GM19324 (cell line): ENCODE data around the gene IFNA4.
"Not testable (repeated sequence)": the region's sequence is repeated elsewhere in the genome, so short reads cannot be mapped to it uniquely, and the experiment has no call there.

ENCODE experiments used
- ATAC-seq: cut with Tn5 transposase; IDR thresholded peaks from one replicate; pipeline ENCODE4 v1.9.1; 2021; ENCODE audit warnings: mild to moderate bottlenecking, moderate library complexity; ENCODE audit not compliant: unreplicated experiment, low FRiP score

IFNA4 gene

DNA sequence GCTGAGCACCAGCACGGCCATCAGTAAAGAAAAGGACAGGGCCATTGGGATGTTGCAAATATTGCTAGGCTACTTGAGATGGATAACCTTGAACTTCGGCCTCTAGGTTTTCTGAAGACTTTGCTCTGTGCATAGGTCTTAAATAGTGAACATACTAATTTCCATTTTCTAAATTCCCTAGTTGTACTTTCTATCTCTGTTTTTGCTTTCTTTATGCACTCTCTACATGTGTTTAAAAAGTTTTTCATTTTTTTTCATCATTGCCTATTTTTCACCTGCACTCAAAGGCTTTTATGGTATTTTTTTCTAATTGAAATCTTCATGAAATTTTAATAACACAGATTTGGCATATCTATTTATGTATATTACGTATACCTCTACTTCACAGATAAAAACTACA is at the start of gene IFNA4:
TSS of gene IFNA4 (minus strand) at position 101 of the 400 bp plus-strand sequence. CDS start at position 45, 56 bp downstream.
- ATAC-seq, result not testable (repeated sequence)

DNA sequence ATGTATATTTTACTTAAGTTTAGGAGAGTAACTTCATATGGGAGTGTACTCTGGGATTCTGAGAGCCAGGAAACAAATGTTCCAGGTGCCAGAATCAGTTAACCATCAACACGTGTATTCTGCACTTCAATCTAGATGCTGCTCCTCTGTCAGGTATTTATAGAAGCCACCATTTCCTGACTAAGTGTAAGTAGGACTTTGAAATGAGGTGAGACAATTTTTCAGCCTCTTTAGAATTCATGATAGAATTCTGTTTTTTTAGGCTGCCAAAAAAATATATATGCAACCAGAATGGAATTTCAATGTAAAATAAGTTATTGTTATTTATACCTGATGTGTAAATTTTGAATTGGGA is 49.0 kb upstream of the IFNA4 start:
- peak; percentile 16 for ATAC-seq

DNA sequence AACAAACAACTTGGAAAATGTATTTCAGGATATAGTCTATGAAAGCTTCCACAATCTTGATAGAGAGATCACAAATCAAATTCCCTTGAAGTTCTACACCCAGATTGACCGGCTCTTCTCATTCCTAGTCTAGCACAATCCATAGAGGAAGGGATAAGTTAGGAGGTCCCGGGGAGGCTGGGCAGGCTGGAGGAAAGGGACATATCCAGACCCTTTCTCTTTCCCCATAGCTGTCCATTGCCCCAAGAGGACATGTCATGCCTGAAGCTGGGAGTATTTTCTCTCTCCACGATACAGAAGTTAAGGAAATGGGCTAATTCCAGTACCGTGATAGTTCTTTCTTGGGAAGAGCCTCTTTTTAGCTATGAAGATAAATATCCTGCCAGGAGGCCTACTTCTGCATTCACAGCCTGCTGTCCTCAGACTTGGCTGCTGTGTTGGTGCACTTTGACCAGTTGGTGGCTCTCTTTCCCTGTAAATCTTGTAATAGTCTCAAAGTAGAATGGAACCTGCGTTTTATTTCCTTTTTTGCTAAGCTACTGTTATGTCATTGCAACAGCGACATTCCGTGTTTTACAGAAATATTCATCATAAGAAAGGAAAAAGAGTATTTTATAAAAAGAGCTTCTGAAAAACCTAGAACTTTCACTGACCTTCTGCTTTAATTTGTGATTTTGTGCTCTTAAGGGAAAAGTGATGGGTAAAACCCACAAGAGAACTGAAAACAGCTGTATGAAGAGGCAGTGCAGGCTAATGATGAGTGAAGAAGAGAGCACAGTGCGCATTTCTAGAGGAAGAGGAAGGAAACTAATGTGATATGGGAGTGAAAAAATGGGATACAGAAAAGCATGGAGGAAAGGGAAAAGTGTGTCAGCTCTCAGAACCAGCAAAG is 48.3 kb upstream of the IFNA4 start:
- peak; percentile 77 for ATAC-seq

DNA sequence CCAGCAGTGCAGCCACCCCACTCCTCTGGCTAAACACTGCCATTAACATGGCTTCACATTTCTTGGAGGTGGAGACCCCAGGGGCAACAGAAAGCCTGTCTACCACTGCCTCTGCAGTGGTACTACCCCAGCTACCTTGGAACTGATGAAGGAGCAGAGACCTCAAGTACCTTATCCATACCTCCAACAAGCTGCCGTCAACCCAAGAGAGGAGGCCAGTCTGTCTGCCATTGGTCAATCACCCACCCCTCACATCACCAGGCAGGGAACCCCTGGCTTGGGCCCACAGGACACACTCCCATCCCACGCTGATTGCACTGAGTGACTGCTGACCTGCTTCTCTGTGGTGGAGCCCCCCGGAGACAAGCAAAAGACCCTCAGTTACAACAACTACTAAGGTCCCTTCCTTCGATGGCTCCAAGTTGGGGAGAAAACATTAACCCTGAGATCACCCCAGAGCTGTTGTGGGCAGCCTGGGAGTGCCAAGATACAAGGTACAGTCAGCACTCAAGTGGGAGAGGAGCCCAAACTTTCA is 46.8 kb upstream of the IFNA4 start:
- ATAC-seq, result no peak

DNA sequence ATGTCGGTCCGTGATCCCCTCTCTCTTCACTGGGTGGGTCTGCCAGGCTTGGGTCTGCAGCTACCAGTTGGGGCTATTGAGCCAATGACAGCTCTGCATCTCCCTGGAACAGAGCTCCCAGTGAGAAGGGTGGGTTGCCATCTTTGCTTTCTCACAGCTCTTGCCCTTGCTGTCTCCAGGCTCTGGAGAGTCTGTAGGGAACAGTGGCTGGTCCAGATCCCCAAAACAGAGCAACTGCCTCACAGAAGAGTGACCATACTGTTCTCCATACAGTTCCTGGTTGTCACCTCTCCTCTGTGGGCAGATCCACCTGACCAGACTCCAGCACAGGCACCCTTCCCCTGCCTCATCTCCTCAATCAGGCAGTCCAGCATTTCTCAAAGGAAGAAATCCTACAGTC is 45.9 kb upstream of the IFNA4 start:
- no peak for ATAC-seq

DNA sequence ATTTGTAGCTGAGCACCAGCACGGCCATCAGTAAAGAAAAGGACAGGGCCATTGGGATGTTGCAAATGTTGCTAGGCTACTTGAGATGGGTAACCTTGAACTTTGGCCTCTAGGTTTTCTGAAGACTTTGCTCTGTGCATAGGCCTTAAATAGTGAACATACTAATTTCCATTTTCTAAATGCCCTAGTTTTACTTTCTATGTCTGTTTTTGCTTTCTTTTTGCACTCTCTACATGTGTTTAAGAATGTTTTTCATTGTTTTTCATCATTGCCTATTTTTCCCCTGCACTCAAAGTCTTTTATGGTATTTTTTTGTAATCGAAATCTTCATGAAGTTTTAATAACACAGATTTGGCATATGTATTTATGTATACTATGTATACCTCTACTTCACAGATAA is 40.7 kb upstream of the IFNA4 start, which contains the start of gene IFNA17:
TSS of gene IFNA17 (minus strand) at position 101 of the 400 bp plus-strand sequence. CDS start at position 52, 49 bp downstream.
- ATAC-seq, result no peak

DNA sequence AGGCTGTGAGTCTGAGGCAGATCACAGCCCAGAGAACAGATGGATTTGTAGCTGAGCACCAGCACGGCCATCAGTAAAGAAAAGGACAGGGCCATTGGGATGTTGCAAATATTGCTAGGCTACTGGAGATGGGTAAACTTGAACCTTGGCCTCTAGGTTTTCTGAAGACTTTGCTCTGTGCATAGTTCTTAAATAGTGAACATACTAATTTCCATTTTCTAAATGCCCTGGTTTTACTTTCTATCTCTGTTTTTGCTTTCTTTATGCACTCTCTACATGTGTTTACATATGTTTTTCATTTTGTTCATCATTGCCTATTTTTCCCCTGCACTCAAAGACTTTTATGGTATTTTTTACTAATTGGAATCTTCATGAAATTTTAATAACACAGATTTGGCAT is 29.8 kb upstream of the IFNA4 start, which contains the start of gene IFNA16:
TSS of gene IFNA16 (minus strand) at position 101 of the 400 bp plus-strand sequence. CDS start at position 95, 6 bp downstream.
- ATAC-seq, result not testable (repeated sequence)

DNA sequence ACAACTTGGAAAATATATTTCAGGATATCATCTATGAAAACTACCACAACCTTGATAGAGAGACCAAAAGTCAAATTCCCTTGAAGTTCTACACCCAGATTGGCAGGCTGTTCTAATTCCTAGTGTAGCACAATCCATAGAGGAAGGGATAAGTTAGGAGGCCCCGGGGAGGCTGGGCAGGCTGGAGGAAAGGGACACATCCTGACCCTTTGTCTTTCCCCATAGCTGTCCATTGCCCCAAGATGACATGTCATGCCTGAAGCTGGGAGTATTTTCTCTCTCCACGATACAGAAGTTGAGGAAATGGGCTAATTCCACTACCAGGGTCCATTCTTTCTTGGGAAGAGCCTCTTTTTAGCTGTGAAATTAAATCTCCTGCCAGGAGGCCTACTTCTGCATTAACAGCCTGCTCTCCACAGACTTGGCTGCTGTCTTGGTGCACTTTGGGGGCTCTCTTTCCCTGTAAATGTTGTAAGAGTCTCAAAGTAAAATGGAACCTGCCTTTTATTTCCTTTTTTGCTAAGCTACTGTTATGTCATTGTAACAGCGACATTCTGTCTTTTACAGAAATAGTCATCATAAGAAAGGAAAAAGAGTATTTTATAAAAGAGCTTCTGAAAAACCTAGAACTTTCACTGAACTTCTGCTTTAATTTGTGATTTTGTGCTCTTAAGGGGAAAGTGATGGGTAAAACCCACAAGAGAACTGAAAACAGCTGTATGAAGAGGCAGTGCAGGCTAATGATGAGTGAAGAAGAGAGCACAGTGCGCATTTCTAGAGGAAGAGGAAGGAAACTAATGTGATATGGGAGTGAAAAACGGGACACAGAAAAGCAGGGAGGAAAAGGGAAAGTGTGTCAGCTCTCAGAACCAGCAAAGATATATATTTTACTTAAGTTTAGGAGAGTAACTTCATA is 26.3 kb upstream of the IFNA4 start:
- peak; percentile 53 for ATAC-seq

DNA sequence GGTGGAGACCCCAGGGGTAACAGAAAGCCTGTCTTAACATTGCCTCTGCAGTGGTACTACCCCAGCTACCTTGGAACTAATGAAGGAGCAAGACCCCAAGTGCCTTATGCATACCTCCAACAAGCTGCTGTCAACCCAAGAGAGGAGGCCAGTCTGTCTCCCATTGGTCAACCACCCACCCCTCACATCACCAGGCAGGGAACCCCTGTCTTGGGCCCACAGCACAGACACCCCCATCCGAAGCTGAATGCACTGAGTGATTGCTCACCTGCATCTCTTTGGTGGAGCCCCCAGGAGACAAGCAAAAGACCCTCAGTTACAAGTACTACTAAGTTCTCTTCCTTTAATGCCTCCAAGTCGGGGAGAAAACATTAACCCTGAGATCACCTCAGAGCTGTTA is 24.8 kb upstream of the IFNA4 start:
- ATAC-seq, result not testable (repeated sequence)

DNA sequence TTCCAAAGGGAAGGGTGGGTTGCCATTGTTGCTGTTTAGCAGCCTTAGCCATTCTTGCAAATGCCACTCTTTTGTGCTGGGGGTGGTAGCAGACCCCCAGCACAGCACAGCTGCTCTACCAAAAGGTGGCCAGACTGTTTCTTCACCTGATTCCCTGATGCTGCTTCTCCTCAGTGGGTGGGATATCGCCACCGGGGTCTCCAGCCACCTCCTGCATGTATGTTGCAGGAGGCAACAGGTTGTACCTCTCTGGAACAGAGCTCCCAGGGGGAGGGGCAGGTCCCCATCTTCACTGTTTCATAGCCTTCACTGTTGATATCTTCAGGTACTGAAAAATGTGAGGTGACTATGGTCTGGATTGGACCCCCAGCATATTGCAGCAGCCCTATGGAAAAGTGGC is 23.4 kb upstream of the IFNA4 start:
- ATAC-seq, result not testable (repeated sequence)

DNA sequence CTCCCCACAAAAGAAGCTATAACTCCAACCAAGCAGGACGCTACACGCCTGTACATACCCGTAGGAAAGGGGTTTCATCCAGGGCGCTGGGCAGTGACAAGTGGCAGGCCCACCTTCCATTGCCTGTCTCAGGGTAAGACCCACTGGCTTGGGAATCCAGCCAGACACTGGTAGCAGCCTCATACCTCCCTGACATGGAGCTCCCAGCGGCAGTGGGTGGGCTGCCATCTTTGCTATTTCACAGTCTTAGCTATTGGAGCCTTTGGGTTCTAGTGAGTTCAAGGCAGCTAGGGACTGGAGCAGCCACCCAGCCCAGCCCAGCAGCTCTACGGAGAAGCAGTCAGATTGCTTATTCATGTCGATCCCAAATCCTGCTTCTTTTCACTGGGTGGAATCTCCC is 22.9 kb upstream of the IFNA4 start:
- ATAC-seq, result no peak

DNA sequence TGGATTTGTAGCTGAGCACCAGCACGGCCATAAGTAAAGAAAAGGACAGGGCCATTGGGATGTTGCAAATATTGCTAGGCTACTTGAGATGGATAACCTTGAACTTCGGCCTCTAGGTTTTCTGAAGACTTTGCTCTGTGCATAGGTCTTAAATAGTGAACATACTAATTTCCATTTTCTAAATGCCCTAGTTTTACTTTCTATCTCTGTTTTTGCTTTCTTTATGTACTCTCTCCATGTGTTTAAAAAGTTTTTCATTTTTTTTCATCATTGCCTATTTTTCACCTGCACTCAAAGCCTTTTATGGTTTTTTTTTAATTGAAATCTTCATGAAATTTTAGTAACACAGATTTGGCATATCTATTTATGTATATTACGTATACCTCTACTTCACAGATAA is 19.7 kb upstream of the IFNA4 start, which contains the start of gene IFNA10:
TSS of gene IFNA10 (minus strand) at position 101 of the 400 bp plus-strand sequence. CDS start at position 55, 46 bp downstream.
- not testable (repeated sequence) for ATAC-seq

DNA sequence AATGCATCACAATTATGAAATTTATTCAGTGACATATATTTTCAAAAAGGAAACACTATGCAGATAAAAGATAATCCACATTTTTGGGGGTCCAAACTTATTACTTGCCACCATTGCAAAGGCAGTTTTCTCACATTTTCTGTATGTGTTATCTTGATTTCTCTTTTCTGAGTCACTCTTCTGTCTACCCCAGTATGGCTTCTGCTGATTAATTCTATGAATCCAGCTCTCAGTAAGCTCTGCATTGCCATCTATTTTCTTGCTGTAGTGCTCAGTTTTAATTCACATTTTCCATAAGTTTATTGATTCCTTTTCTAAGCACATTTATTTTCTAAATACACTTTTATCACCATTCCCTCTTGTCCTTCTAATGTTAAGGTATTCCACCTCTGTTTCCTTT is 17.8 kb upstream of the IFNA4 start:
- ATAC-seq, result no peak

DNA sequence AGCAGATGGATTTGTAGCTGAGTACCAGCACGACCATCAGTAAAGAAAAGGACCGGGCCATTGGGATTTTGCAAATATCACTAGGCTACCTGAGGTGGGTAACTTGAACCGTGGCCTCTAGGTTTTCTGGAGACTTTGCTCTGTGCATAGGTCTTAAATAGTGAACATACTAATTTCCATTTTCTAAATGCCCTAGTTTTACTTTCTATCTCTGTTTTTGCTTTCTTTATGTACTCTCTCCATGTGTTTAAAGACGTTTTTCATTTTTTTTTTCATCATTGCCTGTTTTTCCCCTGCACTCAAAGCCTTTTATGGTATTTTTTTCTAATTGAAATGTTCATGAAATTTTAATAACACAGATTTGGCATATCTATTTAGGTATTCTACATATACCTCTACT is 14.7 kb upstream of the IFNA4 start, which contains the start of gene IFNA7:
TSS of gene IFNA7 (minus strand) at position 101 of the 400 bp plus-strand sequence. CDS start at position 61, 40 bp downstream.
- ATAC-seq, result not testable (repeated sequence)

DNA sequence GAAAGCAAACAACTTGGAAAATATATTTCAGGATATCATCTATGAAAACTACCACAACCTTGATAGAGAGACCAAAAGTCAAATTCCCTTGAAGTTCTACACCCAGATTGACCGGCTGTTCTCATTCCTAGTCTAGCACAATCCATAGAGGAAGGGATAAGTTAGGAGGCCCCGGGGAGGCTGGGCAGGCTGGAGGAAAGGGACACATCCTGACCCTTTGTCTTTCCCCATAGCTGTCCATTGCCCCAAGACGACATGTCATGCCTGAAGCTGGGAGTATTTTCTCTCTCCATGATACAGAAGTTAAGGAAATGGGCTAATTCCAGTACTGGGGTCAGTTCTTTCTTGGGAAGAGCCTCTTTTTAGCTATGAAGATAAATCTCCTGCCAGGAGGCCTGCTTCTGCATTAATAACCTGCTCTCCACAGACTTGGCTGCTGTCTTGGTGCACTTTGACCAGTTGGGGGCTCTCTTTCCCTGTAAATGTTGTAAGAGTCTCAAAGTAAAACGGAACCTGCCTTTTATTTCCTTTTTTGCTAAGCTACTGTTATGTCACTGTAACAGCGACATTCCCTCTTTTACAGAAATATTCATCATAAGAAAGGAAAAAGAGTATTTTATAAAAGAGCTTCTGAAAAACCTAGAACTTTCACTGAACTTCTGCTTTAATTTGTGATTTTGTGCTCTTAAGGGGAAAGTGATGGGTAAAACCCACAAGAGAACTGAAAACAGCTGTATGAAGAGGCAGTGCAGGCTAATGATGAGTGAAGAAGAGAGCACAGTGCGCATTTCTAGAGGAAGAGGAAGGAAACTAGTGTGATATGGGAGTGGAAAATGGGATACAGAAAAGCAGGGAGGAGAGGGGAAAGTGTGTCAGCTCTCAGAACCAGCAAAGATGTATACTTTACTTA is 7.7 kb upstream of the IFNA4 start:
- ATAC-seq, result peak; percentile 93

DNA sequence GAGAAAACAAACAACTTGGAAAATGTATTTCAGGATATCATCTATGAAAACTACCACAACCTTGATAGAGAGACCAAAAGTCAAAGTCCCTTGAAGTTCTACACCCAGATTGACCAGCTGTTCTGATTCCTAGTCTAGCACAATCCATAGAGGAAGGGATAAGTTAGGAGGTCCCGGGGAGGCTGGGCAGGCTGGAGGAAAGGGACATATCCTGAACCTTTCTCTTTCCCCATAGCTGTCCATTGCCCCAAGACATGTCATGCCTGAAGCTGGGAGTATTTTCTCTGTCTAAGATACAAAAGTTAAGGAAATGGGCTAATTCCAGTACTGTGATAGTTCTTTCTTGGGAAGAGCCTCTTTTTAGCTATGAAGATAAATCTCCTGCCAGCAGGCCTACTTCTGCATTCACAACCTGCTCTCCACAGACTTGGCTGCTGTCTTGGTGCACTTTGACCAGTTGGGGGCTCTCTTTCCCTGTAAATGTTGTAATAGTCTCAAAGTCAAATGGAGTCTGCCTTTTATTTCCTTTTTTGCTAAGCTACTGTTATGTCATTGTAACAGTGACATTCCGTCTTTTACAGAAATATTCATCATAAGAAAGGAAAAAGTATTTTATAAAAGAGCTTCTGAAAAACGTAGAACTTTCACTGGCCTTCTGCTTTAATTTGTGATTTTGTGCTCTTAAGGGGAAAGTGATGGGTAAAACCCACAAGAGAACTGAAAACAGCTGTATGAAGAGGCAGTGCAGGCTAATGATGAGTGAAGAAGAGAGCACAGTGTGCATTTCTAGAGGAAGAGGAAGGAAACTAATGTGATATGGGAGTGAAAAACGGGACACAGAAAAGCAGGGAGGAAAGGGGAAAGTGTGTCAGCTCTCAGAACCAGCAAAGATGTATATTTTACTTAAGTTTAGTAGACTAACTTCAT is 4.3 kb downstream of the IFNA4 start:
- peak; percentile 94 for ATAC-seq

DNA sequence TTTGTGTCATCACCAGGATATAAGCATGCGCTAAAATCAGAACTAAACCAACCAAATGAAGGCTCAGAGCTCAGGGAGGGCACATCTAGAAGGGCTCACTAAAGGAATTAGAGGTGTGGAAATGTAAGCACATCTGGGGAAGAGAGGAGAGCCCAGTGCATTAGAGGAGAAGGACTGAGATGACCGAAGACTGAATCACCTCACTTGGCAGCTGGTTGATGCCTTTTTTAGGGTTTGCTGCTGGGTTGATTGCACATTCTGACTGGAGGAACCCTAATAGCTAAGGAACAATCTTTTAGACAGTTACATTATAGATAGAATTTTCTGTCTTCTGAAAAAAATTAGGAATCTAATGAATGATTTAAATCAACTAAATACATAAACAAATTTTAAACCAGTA is 12.7 kb downstream of the IFNA4 start:
- ATAC-seq, result no peak

DNA sequence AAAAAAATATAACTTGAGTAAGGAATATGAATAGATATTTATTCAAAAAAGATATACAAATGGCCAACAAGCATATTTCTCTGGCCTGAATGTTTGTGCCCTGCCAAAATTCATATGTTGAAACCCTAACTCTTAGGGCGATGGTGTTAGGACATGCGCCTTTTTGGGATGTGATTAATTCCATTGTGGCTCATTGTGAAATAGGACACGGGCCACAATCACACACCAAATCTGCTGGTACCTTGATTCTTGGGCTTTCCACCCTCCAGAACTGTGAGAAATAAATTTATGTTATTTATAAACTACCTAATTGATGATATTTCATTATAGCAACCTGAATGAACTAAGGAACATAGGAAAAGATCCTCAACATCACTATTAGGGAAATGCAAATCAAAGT is 15.2 kb downstream of the IFNA4 start:
- ATAC-seq, result no peak
